ENCODE measurements around the gene LYL1. TPM values are rescaled to one million over a fixed set of nuclear protein-coding genes. Genes with fewer than 3 reads are reported as not detected.

The LYL1 gene
- total RNA-seq, result 10 to 100 TPM in 1 of 2 donors, 1 to 10 TPM in 1; 4.6 to 13.3 TPM

DNA sequence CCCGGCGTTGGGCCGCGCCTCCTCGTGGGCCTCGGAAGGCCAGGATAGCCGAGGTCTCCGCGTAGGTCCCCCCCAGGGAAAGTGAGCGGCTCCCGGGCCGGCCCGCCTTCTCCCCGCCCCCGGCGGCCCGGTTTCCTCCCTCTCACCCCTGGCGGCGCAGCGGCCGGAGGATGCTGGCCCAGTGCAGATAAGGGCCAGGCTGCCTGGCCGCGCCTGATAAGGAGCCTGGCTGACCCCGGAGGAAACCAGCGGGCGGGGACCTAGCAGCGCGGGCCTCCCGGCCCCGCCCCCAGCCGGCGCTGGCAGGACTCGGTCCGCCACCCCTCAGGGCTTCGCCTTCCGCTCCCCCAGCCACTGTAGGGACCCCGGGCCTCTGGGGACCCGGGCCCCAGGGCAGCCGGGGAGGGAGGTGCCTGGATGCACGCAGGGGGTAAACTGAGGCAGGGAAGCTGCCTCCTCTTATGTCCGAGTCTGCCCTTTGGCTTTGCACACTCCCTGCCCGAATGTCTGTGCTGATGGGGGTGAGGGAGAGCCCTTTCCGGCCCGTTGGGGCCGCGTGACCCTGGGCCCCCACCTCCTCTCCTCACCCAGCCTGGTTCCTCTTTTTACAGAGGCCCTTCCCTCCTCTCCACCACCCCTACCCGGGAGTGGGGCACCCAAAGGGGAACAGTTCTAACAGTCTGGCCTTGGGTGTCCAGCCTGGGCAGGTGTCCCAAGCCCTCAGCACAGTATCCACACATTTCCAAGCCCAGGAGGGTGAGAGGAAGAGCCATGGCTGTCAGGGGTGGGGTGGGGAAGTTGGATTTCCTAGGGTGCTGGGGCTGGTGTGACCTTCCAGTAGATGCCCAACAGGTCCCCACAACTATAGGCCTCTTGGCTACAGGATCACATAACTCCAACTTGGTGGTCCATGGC is at the start of gene LYL1:
TSS of gene LYL1 (minus strand) at position 193 of the 915 bp plus-strand sequence. CDS start 1,687 bp downstream, outside the sequence.
- TF ChIP-seq POLR2AphosphoS5 (IDR thresholded peaks at IDR 0.05) (peak; percentile 25), POLR2A (IDR thresholded peaks at IDR 0.05) (no peak)
- intact Hi-C loops (cut with DNase I), result no loop called here
- H3K9me3 ChIP-seq, result no peaks in the 10 kb centered on the region
- H3K4me1 ChIP-seq (replicated peaks), result peaks cover 3% of the 10 kb centered on the region
- no peaks in the 10 kb centered on the region for H3K27me3 ChIP-seq (replicated peaks; ENCODE audit: insufficient read depth)
- no peak for DNase-seq (ENCODE audit: low spot score)
- H3K4me3 ChIP-seq, result peak within 1 kb of the TSS; percentile 14 to 24
- WGBS, result 9% methylated on average over 38 of the region's 47 CpGs
- H3K36me3 ChIP-seq, result no peaks in the 10 kb centered on the region
- peak within 1 kb of the TSS; percentile 66 to 69 for H3K27ac ChIP-seq

- intact Hi-C loops (cut with DNase I), result loop anchor here (5.0 to 10.0 kb wide), 2 partner anchors 111 to 713 kb away; no protein-coding TSS in a partner anchor
Observed at GRCh38 chr19:13151605-13152355, 49.1 kb upstream of the LYL1 start.

DNA sequence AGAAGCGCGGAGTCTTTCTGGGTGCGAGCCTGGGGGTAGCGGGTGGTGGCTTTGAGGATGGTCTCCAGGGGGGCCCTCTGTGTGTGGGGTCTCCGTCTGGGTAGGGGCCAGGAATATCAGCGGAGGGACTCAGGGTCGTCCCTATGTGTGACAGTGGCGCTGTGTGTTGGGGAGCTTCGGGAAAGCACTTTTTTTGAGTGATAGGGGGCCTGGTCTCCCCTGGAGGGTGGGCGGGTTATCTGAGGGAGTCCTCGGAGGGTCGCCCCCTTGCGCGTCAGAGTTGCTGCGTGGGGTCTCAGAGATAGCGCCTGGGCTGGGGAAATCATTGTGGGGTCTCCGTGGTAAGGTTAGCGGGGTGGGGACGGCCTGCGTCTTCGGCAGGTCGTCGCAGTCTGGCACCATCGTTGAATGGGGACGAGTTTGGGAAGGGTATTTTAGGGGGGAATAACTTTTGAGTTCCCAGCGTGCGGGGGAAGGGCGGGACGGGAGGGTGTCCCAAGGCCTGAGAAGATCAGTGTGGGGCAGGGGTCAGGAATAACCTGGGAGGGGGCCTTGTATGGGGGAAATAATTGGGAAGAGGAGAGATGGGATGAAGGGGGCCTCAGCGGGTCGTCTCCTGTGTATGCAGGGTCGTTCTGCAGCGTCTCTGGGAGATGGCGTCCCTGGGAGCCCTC is 48.4 kb upstream of the LYL1 start:
- H3K4me3 ChIP-seq, result peak overlapping the region; percentile 83 to 92
- DNase-seq (ENCODE audit: low spot score), result peak; percentile 28
- peak overlapping the region; percentile 98 to 100 for H3K27ac ChIP-seq
- no peaks in the 10 kb centered on the region for H3K9me3 ChIP-seq
- WGBS, result under 1% methylated on average over 34 of the region's 34 CpGs
- no peak for TF ChIP-seq POLR2A (IDR thresholded peaks at IDR 0.05)
- no peak for TF ChIP-seq POLR2AphosphoS5 (IDR thresholded peaks at IDR 0.05)
- TF ChIP-seq CTCF (IDR thresholded peaks at IDR 0.05), result no peak
- H3K36me3 ChIP-seq, result no peaks in the 10 kb centered on the region
- intact Hi-C loops (cut with DNase I), result loop anchor here (5.0 to 10.0 kb wide), 2 partner anchors 111 to 714 kb away; no protein-coding TSS in a partner anchor
- no peaks in the 10 kb centered on the region for H3K27me3 ChIP-seq (replicated peaks; ENCODE audit: insufficient read depth)
- H3K4me1 ChIP-seq (replicated peaks), result peaks cover 5% of the 10 kb centered on the region

More at GRCh38 chr19:13151605-13152355, 49.1 kb upstream of the LYL1 start:
- TF ChIP-seq POLR2AphosphoS5 (IDR thresholded peaks at IDR 0.05) (peak; percentile 98), CTCF (IDR thresholded peaks at IDR 0.05) (peak in 3 of 4 experiments; percentile 5 to 47 (median 19)), POLR2A (IDR thresholded peaks at IDR 0.05) (peak; percentile 97)
- no peaks in the 10 kb centered on the region for H3K9me3 ChIP-seq
- no peaks in the 10 kb centered on the region for H3K36me3 ChIP-seq
- peak; percentile 98 for DNase-seq (ENCODE audit: low spot score)
- no peaks in the 10 kb centered on the region for H3K27me3 ChIP-seq (replicated peaks; ENCODE audit: insufficient read depth)
- 0% methylated on average over 28 of the region's 71 CpGs for WGBS
- peak overlapping the region; percentile 98 to 100 for H3K27ac ChIP-seq
- H3K4me1 ChIP-seq (replicated peaks), result peaks cover 6% of the 10 kb centered on the region
- H3K4me3 ChIP-seq, result peak overlapping the region; percentile 83 to 92

DNA sequence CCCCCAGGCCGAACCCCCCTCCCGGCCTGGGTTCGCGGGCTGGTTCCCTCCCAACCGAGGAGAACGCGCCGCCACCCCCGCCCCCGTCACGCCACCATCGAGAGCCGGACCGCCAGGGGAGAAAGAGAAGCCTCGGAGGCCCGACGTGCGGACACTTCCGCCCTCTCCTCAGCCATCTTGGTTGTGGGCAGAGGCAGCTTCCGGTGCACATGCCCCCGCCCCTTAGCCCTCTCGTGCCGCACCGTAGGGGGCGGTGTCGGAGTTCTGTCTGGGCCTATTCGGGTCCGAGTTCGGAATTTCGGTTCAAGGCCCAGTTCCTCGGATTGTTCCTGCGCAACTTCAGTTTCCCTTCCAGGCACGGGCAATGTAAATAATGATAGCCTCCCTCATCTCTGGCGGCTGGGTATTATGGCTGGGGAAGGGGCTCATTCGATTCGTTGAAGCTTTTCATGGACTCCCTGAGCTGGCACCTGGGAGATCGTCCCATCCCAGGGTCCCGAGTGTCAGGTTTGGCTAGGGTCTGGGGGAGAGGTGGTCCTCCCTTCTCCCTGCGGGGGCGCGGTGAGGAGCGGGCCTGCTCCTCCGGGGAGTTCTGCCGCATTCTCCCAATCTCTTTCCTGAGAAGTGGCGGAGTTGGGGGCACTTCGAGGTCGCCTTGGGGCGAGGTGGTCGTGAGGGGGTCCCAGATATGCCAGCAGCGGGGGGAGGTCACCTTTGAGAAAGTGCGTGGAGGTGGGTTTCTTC is 47.7 kb upstream of the LYL1 start, which contains the start of the genes IER2 and STX10:
TSS of gene IER2 (plus strand) at position 225 of the 744 bp plus-strand sequence. CDS start 2,776 bp downstream, outside the sequence.
TSS of gene STX10 (minus strand) at position 189 of the 744 bp plus-strand sequence. CDS start 202 bp downstream, outside the sequence.
- Histone ChIP-seq H3K4me3 (peak within 1 kb of the TSS; percentile 83 to 92), H3K27me3 (replicated peaks; ENCODE audit: insufficient read depth) (no peaks in the 10 kb centered on the region), H3K9me3 (no peaks in the 10 kb centered on the region), H3K36me3 (no peaks in the 10 kb centered on the region), H3K27ac (peak within 1 kb of the TSS; percentile 98 to 100), H3K4me1 (replicated peaks) (no peaks in the 10 kb centered on the region)
- WGBS, result under 1% methylated on average over 46 of the region's 51 CpGs
- DNase-seq (ENCODE audit: low spot score), result peak; percentile 95
- intact Hi-C loops (cut with DNase I), result loop anchor here (5.0 to 10.0 kb wide), 2 partner anchors 112 to 714 kb away; no protein-coding TSS in a partner anchor
- peak; percentile 71 to 96 (median 84) for TF ChIP-seq CTCF (IDR thresholded peaks at IDR 0.05)
- peak; percentile 99 for TF ChIP-seq POLR2AphosphoS5 (IDR thresholded peaks at IDR 0.05)
- peak; percentile 81 for TF ChIP-seq POLR2A (IDR thresholded peaks at IDR 0.05)
